ENCODE data around the gene XPNPEP2.

XPNPEP2 gene

DNA sequence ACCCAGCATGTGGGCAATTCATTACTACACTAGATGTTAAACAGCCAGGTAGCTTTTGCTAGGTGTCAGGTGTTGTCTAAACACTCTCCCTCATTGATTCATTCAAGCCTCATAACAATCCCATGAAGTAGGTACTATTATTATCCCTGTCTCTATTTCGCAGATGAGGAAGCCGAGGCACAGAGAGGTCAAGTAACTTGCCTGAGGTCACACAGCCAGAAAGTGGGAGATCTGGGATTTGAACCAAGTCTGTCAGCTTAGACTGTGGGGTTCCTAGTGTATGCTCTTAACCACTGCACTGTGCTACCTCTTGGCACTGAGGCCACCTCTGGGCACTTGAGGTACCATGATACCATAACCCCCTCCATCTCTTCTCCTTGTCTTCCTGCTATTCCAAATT lies 17.4 kb upstream of the XPNPEP2 start:
- Histone ChIP-seq H3K27me3 (ENCODE audit: control insufficient read depth, low read length) (no peaks in the 10 kb centered on the region), H3K4me2 (ENCODE audit: low read length) (no peak overlapping the region), H3F3A (ENCODE audit: control insufficient read depth, insufficient read depth) (no peaks in the 10 kb centered on the region), H4K20me1 (ENCODE audit: control insufficient read depth, insufficient read depth, low read depth, low read length) (no peaks in the 10 kb centered on the region), H3K9me3 (ENCODE audit: control insufficient read depth, insufficient read depth, low read length) (no peaks in the 10 kb centered on the region), H3K4me3 (ENCODE audit: low read length) (no peak overlapping the region), H3K4me1 (ENCODE audit: control insufficient read depth, low read length) (no peaks in the 10 kb centered on the region), H3K27ac (ENCODE audit: low read depth, low read length) (no peak overlapping the region), H3K79me2 (ENCODE audit: control insufficient read depth, low read length) (no peaks in the 10 kb centered on the region), H3K36me3 (ENCODE audit: control insufficient read depth, low read length) (no peaks in the 10 kb centered on the region), H3K9me2 (replicated peaks; ENCODE audit: control insufficient read depth, low read length) (no peaks in the 10 kb centered on the region)
- no peak for TF ChIP-seq EZH2phosphoT487 (IDR thresholded peaks at IDR 0.05; ENCODE audit: borderline replicate concordance, low read length)

DNA sequence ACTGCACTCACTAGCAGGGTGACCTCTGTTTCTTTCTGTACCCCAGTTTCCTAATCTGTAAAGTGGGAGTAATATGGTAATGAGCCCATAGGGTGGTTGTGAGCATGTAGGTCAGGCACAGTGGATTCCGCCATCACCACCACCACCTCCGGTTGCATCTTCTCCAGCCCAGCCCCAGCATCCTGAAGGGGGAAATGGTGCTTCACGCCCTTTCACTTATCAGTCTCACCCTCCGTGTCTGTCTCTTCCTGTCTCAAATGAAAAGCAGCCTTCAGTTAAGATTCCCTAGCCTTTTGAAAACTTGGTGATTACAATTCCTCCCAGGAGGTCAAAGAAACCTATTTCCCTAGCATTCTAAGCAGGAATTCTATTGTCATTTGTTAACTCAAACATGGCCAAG lies 16.9 kb upstream of the XPNPEP2 start:
- H4K20me1 ChIP-seq (ENCODE audit: control insufficient read depth, insufficient read depth, low read depth, low read length) = no peaks in the 10 kb centered on the region
- no peaks in the 10 kb centered on the region for H3K27me3 ChIP-seq (ENCODE audit: control insufficient read depth, low read length)
- no peaks in the 10 kb centered on the region for H3K9me2 ChIP-seq (replicated peaks; ENCODE audit: control insufficient read depth, low read length)
- no peak overlapping the region for H3K4me3 ChIP-seq (ENCODE audit: low read length)
- TF ChIP-seq, protein P1, sequence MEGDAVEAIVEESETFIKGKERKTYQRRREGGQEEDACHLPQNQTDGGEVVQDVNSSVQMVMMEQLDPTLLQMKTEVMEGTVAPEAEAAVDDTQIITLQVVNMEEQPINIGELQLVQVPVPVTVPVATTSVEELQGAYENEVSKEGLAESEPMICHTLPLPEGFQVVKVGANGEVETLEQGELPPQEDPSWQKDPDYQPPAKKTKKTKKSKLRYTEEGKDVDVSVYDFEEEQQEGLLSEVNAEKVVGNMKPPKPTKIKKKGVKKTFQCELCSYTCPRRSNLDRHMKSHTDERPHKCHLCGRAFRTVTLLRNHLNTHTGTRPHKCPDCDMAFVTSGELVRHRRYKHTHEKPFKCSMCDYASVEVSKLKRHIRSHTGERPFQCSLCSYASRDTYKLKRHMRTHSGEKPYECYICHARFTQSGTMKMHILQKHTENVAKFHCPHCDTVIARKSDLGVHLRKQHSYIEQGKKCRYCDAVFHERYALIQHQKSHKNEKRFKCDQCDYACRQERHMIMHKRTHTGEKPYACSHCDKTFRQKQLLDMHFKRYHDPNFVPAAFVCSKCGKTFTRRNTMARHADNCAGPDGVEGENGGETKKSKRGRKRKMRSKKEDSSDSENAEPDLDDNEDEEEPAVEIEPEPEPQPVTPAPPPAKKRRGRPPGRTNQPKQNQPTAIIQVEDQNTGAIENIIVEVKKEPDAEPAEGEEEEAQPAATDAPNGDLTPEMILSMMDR (IDR thresholded peaks at IDR 0.05; ENCODE audit: low read depth, low read length, poor library complexity, severe bottlenecking) = no peak
- TF ChIP-seq EZH2phosphoT487 (IDR thresholded peaks at IDR 0.05; ENCODE audit: borderline replicate concordance, low read length) = no peak
- H3F3A ChIP-seq (ENCODE audit: control insufficient read depth, insufficient read depth) = no peaks in the 10 kb centered on the region
- H3K4me1 ChIP-seq (ENCODE audit: control insufficient read depth, low read length) = no peaks in the 10 kb centered on the region
- no peak overlapping the region for H3K4me2 ChIP-seq (ENCODE audit: low read length)
- no peaks in the 10 kb centered on the region for H3K79me2 ChIP-seq (ENCODE audit: control insufficient read depth, low read length)
- no peaks in the 10 kb centered on the region for H3K9me3 ChIP-seq (ENCODE audit: control insufficient read depth, insufficient read depth, low read length)
- H3K27ac ChIP-seq (ENCODE audit: low read depth, low read length) = no peak overlapping the region
- H3K36me3 ChIP-seq (ENCODE audit: control insufficient read depth, low read length) = no peaks in the 10 kb centered on the region

- no peak for TF ChIP-seq EZH2phosphoT487 (IDR thresholded peaks at IDR 0.05; ENCODE audit: borderline replicate concordance, low read length)
- TF ChIP-seq, protein P1 (IDR thresholded peaks at IDR 0.05; ENCODE audit: low read depth, low read length, poor library complexity, severe bottlenecking) = no peak
- Histone ChIP-seq H3K4me3 (ENCODE audit: low read length) (no peak overlapping the region), H3K4me1 (ENCODE audit: control insufficient read depth, low read length) (no peaks in the 10 kb centered on the region), H3K9me3 (ENCODE audit: control insufficient read depth, insufficient read depth, low read length) (no peaks in the 10 kb centered on the region), H3F3A (ENCODE audit: control insufficient read depth, insufficient read depth) (no peaks in the 10 kb centered on the region), H4K20me1 (ENCODE audit: control insufficient read depth, insufficient read depth, low read depth, low read length) (no peaks in the 10 kb centered on the region), H3K27ac (ENCODE audit: low read depth, low read length) (no peak overlapping the region), H3K36me3 (ENCODE audit: control insufficient read depth, low read length) (no peaks in the 10 kb centered on the region), H3K9me2 (replicated peaks; ENCODE audit: control insufficient read depth, low read length) (no peaks in the 10 kb centered on the region), H3K4me2 (ENCODE audit: low read length) (no peak overlapping the region), H3K79me2 (ENCODE audit: control insufficient read depth, low read length) (no peaks in the 10 kb centered on the region), H3K27me3 (ENCODE audit: control insufficient read depth, low read length) (no peaks in the 10 kb centered on the region)
These were observed 15.3 kb upstream of the XPNPEP2 start for GRCh38 chrX:129723511-129723910.

GRCh38 chrX:129724754-129725153 lies 14.0 kb upstream of the XPNPEP2 start:
- H3K9me2 ChIP-seq (replicated peaks; ENCODE audit: control insufficient read depth, low read length) = no peaks in the 10 kb centered on the region
- no peaks in the 10 kb centered on the region for H3K36me3 ChIP-seq (ENCODE audit: control insufficient read depth, low read length)
- H3K4me1 ChIP-seq (ENCODE audit: control insufficient read depth, low read length) = no peaks in the 10 kb centered on the region
- H4K20me1 ChIP-seq (ENCODE audit: control insufficient read depth, insufficient read depth, low read depth, low read length) = no peaks in the 10 kb centered on the region
- H3K4me3 ChIP-seq (ENCODE audit: low read length) = no peak overlapping the region
- H3K4me2 ChIP-seq (ENCODE audit: low read length) = no peak overlapping the region
- H3K79me2 ChIP-seq (ENCODE audit: control insufficient read depth, low read length) = no peaks in the 10 kb centered on the region
- H3K27ac ChIP-seq (ENCODE audit: low read depth, low read length) = no peak overlapping the region
- no peaks in the 10 kb centered on the region for H3F3A ChIP-seq (ENCODE audit: control insufficient read depth, insufficient read depth)
- H3K27me3 ChIP-seq (ENCODE audit: control insufficient read depth, low read length) = no peaks in the 10 kb centered on the region
- H3K9me3 ChIP-seq (ENCODE audit: control insufficient read depth, insufficient read depth, low read length) = no peaks in the 10 kb centered on the region
- TF ChIP-seq, protein P1 (IDR thresholded peaks at IDR 0.05; ENCODE audit: low read depth, low read length, poor library complexity, severe bottlenecking) = no peak
- TF ChIP-seq EZH2phosphoT487 (IDR thresholded peaks at IDR 0.05; ENCODE audit: borderline replicate concordance, low read length) = no peak
